A549 (cell line): ENCODE measurements around the gene SMAD5. TPM values are rescaled to one million over a fixed set of nuclear protein-coding genes. Genes with fewer than 3 reads are reported as not detected.

Source experiments
- ATAC-seq, 2 experiments: fragments of 200-7000 bp in 1 of 2; fragments of >200 bp in 1 of 2; cut with Nextera tagmentation in 1 of 2; cut with Tn5 transposase in 1 of 2; 3 replicates each; pipeline versions ENCODE4 v1.8.0 to v1.9.1; 2018 to 2020; ENCODE audit warnings: mild to moderate bottlenecking in 1 of 2, moderate library complexity in 1 of 2
- CTCF ChIA-PET: fragments of 300-600 bp; sonication (Branson Sonifier 250); formaldehyde crosslinking; extraction: SDS; loops from one replicate; lab custom pipeline; 2021; ENCODE audit warnings: antibody characterized with exemption, inconsistent platforms; lab: Yijun Ruan, JAX
- POLR2A ChIA-PET: fragments of 350-600 bp; formaldehyde crosslinking; extraction: SDS; loops from one replicate; lab custom pipeline; 2021; ENCODE audit warnings: antibody characterized with exemption, inconsistent platforms; lab: Yijun Ruan, JAX
- DNase-seq, 2 experiments: peaks; one replicate each; pipeline versions ENCODE4 v3.0.0 to v3.0.0-alpha.2; 2011 to 2016; ENCODE audit warnings: low read depth in 1 of 2, low spot score in 1 of 2
- FAIRE-seq: peaks from 2 replicates; lab custom pipeline; 2011; peaks lifted over from hg19 to GRCh38; lab: Jason Lieb, UNC
- H3K27ac ChIP-seq, 2 experiments: fragments of >200 bp; sonication (Bioruptor Twin); formaldehyde crosslinking; 3 replicates each; pipeline ENCODE4 v1.5.1; 2016 to 2017
- H3K4me1 ChIP-seq: fragments of >200 bp; sonication (Bioruptor Twin); formaldehyde crosslinking; 3 replicates; pipeline ENCODE4 v1.6.1; 2016
- H3K4me2 ChIP-seq: fragments of >200 bp; sonication (Bioruptor Twin); formaldehyde crosslinking; 3 replicates; pipeline ENCODE4 v1.6.1; 2016
- H3K4me3 ChIP-seq: fragments of >200 bp; sonication (Bioruptor Twin); formaldehyde crosslinking; 3 replicates; pipeline ENCODE4 v1.5.1; 2016
- H3K9me3 ChIP-seq: fragments of >200 bp; sonication (Bioruptor Twin); formaldehyde crosslinking; 3 replicates; pipeline ENCODE4 v1.6.1; 2016
- CHD4 ChIP-seq: fragments of 200-600 bp; sonication (generic); IDR thresholded peaks from 2 replicates; pipeline ENCODE4 v1.6.1; 2016; ENCODE audit warnings: antibody characterized with exemption, mild to moderate bottlenecking, borderline replicate concordance
- EHMT2 ChIP-seq: fragments of 200-600 bp; sonication (generic); IDR thresholded peaks from 2 replicates; pipeline ENCODE4 v1.6.1; 2016; ENCODE audit warnings: antibody characterized with exemption, low read depth, mild to moderate bottlenecking, moderate library complexity
- FOSB ChIP-seq: fragments of 250-450 bp; sonication (Bioruptor Pico); IDR thresholded peaks from 2 replicates; pipeline ENCODE4 v1.5.0; 2020; ENCODE audit warnings: mild to moderate bottlenecking, moderate library complexity
- HDAC2 ChIP-seq: fragments of 200-600 bp; sonication (generic); IDR thresholded peaks from 2 replicates; pipeline ENCODE4 v1.6.1; 2016
- HEYL ChIP-seq: fragments of 250-450 bp; sonication (Bioruptor Pico); IDR thresholded peaks from 2 replicates; pipeline ENCODE4 v1.8.0; 2021; ENCODE audit warnings: mild to moderate bottlenecking, moderate library complexity
- HOXA7 ChIP-seq: fragments of 250-450 bp; sonication (Bioruptor Pico); IDR thresholded peaks from 2 replicates; pipeline ENCODE4 v1.5.0; 2020; ENCODE audit warnings: mild to moderate bottlenecking, moderate library complexity
- HOXB13 ChIP-seq: fragments of 250-450 bp; sonication (Bioruptor Pico); IDR thresholded peaks from 2 replicates; pipeline ENCODE4 v1.5.0; 2020; ENCODE audit warnings: low read depth, mild to moderate bottlenecking, moderate library complexity
- JUN ChIP-seq, 2 experiments: fragments of >200 bp; sonication (Bioruptor Twin); formaldehyde crosslinking; IDR thresholded peaks; 2 replicates in 1 of 2; 3 replicates in 1 of 2; pipeline ENCODE4 v1.6.1; 2016 to 2017
- KDM5A ChIP-seq: fragments of 200-600 bp; sonication (generic); IDR thresholded peaks from 2 replicates; pipeline ENCODE4 v1.6.1; 2016; ENCODE audit warnings: antibody characterized with exemption, mild to moderate bottlenecking
- MYC ChIP-seq: IDR thresholded peaks from 2 replicates; pipeline ENCODE4 v1.6.1; 2012; ENCODE audit warnings: mild to moderate bottlenecking, inconsistent platforms, low read length, improper control_type of control experiment, borderline replicate concordance
- PHF8 ChIP-seq: fragments of 200-600 bp; sonication (generic); IDR thresholded peaks from 2 replicates; pipeline ENCODE4 v1.6.1; 2016; ENCODE audit warnings: low read depth, mild to moderate bottlenecking, antibody characterized with exemption, moderate library complexity, borderline replicate concordance
- RARB ChIP-seq: fragments of 250-450 bp; sonication (Bioruptor Pico); IDR thresholded peaks from 2 replicates; pipeline ENCODE4 v1.8.0; 2021; ENCODE audit warnings: mild to moderate bottlenecking, moderate library complexity
- RCOR1 ChIP-seq: fragments of 150-350 bp; IDR thresholded peaks from 2 replicates; pipeline ENCODE4 v1.6.1; 2014; ENCODE audit warnings: antibody characterized with exemption, low read length, low read depth
- TP53 ChIP-seq: fragments of 250-450 bp; sonication (Bioruptor Pico); IDR thresholded peaks from 2 replicates; pipeline ENCODE4 v1.5.0; 2021; ENCODE audit warnings: mild to moderate bottlenecking, moderate library complexity
- WGBS: methylation state at CpG from one replicate; pipeline ENCODE4 v1.1.6; 2017; ENCODE audit errors: missing lambda C conversion rate; 5-methylcytosine and 5-hydroxymethylcytosine counted together
- polyA plus RNA-seq, 4 experiments: library from polyadenylated mRNA; depleted of rRNA in 3 of 4; stranded (reverse); fragments of >200 nt; fragmentation: RNase III in 1 of 4; extraction: RNeasy Plus Mini Kit Qiagen cat#74134 plus additional on column Dnase treatment in 1 of 4; gene quantifications; 2 replicates in 3 of 4; 3 replicates in 1 of 4; pipeline ENCODE4 v1.2.3, GENCODE V29; 2011 to 2017
- TF ChIP-seq, protein P1 (sequence below): fragments of >200 bp; sonication (Bioruptor Twin); formaldehyde crosslinking; IDR thresholded peaks from 3 replicates; pipeline ENCODE4 v1.5.1; 2016
- TF ChIP-seq, protein P2 (sequence below): fragments of 200-600 bp; sonication (generic); IDR thresholded peaks from 2 replicates; pipeline ENCODE4 v1.6.1; 2016; ENCODE audit warnings: antibody characterized with exemption, mild to moderate bottlenecking, moderate library complexity

The SMAD5 gene
- polyA plus RNA-seq, 2 of the 4 experiments (the other 2 are of a cell fraction): 17.1 to 101 TPM

DNA sequence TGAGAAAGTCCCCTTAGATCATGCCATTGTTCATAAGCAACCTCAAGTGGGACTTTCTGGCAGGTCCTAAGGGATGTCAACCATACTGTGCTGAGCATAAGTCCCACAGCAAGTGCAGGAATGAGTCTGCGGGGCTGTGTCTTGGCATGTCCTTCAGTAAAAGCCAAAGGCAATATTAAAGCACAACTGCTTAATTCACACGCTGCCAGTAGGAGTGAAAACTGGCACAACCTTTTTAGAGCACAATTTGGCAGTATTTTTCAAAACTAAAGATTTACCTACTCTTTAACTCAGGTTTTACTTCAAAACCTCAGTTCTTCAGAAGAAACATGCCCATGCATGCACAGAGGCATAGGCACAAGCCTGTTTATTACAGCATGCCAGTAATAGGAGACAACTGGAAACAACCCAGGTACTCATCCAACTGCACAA lies 24.4 kb upstream of the SMAD5 start (continued):
- TF ChIP-seq KDM5A (no peak), PHF8 (no peak), HEYL (CRISPR knock-in tag) (no peak), MYC (no peak)

DNA sequence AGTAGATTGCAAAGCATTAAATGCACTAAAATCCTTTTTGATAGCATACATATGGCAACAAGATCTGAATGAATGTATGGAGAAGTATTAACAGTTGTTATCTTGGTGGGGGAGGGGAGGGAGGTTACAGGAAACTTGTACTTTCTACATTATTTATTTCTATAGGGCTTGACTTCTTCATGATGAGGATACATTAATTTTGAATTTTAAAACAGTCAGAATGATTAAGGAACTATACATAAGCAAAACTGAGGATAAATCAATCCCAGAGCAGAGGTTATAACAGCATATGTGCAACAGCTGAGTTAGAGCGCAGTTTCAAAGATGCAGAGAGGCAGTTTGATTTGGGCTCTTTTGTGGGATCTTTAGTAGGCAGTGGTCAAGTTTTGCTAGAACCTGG lies 23.9 kb upstream of the SMAD5 start:
- no peak overlapping the region for H3K4me2 ChIP-seq
- no peaks in the 10 kb centered on the region for H3K9me3 ChIP-seq
- ChIA-PET POLR2A (no interaction called here), CTCF (interaction anchor here (1.1 to 5.4 kb wide), 4 partner anchors 9 to 26 kb away, joined by 4 to 26 read pairs (median 5); no protein-coding TSS in a partner anchor)
- H3K27ac ChIP-seq: no peak overlapping the region
- WGBS: 95% methylated on average over 1 of the region's 1 CpG
- DNase-seq: no peak
- no peak for FAIRE-seq
- no peak overlapping the region for H3K4me3 ChIP-seq
- TF ChIP-seq TP53 (CRISPR knock-in tag) (no peak), HOXA7 (CRISPR knock-in tag) (no peak), JUN (IDR thresholded peaks at IDR 0.05) (no peak), EHMT2 (no peak), FOSB (no peak)
- TF ChIP-seq, protein P1, sequence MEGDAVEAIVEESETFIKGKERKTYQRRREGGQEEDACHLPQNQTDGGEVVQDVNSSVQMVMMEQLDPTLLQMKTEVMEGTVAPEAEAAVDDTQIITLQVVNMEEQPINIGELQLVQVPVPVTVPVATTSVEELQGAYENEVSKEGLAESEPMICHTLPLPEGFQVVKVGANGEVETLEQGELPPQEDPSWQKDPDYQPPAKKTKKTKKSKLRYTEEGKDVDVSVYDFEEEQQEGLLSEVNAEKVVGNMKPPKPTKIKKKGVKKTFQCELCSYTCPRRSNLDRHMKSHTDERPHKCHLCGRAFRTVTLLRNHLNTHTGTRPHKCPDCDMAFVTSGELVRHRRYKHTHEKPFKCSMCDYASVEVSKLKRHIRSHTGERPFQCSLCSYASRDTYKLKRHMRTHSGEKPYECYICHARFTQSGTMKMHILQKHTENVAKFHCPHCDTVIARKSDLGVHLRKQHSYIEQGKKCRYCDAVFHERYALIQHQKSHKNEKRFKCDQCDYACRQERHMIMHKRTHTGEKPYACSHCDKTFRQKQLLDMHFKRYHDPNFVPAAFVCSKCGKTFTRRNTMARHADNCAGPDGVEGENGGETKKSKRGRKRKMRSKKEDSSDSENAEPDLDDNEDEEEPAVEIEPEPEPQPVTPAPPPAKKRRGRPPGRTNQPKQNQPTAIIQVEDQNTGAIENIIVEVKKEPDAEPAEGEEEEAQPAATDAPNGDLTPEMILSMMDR: no peak
- ATAC-seq: no peak
- H3K4me1 ChIP-seq: no peaks in the 10 kb centered on the region

DNA sequence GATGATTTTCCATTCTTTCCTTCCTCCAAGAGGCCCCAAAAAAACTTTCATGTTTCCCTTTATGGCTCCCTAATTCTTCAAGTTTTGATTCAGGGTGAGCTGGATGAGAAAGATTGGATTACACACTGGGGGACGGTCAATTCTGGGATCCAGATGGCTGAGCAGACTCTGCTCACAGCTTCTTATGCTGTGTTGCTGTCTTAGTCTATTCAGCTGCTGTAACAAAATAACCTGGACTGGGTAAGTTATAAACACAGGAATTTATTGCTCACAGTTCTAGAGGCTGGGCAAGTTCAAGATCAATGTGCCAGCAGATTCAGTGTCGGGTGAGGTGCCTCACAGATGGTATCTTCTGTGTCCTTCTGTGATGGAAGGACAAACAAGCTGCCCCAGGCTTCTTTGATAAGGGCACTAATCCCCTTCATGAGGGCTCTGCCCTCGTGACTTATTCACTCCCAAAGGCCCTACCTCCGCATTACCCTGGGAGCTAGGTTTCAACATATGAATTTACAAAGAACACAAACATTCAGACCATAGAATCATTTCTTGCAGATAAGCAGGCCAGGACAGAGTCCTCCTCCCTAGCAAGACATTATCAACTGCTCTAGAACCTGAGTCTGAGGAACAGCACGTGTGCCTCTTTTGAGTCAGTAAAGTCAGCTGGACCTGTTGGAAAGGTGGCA lies 23.1 kb upstream of the SMAD5 start:
- DNase-seq: no peak
- ChIA-PET CTCF (interaction anchor here (0.8 to 5.4 kb wide), 6 partner anchors 8 to 64 kb away, joined by 4 to 26 read pairs (median 4); no protein-coding TSS in a partner anchor), POLR2A (no interaction called here)
- WGBS: 72% methylated on average over 5 of the region's 5 CpGs
- H3K4me1 ChIP-seq: no peaks in the 10 kb centered on the region
- H3K4me3 ChIP-seq: no peak overlapping the region
- no peak overlapping the region for H3K4me2 ChIP-seq
- TF ChIP-seq CHD4 (no peak), HDAC2 (no peak), HOXA7 (CRISPR knock-in tag) (no peak)
- no peaks in the 10 kb centered on the region for H3K9me3 ChIP-seq
- ATAC-seq: no peak
- H3K27ac ChIP-seq: no peak overlapping the region
- no peak for FAIRE-seq

DNA sequence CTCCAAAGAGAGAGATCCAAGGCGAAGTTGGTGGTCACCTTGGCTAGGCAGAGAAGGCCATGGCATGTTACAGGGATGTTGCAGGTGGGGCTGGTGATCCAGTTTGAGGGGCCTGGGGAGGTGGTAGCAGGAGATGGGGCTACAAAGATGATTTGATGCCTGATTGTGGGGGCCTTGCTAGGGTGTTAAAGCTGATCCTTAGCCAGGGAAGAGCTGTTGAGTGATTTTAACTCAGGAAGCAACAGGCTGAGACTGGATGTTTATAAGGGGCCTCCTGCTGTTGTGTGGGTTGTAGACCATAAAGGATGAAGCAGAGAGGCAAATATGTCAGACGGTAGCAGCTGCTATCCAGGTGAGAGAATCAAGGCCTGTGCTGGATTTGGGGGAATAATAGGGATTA lies 19.0 kb upstream of the SMAD5 start:
- Histone ChIP-seq H3K4me2 (no peak overlapping the region), H3K27ac (no peak overlapping the region), H3K4me1 (no peaks in the 10 kb centered on the region), H3K9me3 (no peaks in the 10 kb centered on the region), H3K4me3 (no peak overlapping the region)
- no peak for FAIRE-seq
- POLR2A ChIA-PET: no interaction called here
- no peak for ATAC-seq
- DNase-seq: no peak
- no peak for TF ChIP-seq RARB (CRISPR knock-in tag)
- TF ChIP-seq EHMT2: no peak
- TF ChIP-seq, protein P2, sequence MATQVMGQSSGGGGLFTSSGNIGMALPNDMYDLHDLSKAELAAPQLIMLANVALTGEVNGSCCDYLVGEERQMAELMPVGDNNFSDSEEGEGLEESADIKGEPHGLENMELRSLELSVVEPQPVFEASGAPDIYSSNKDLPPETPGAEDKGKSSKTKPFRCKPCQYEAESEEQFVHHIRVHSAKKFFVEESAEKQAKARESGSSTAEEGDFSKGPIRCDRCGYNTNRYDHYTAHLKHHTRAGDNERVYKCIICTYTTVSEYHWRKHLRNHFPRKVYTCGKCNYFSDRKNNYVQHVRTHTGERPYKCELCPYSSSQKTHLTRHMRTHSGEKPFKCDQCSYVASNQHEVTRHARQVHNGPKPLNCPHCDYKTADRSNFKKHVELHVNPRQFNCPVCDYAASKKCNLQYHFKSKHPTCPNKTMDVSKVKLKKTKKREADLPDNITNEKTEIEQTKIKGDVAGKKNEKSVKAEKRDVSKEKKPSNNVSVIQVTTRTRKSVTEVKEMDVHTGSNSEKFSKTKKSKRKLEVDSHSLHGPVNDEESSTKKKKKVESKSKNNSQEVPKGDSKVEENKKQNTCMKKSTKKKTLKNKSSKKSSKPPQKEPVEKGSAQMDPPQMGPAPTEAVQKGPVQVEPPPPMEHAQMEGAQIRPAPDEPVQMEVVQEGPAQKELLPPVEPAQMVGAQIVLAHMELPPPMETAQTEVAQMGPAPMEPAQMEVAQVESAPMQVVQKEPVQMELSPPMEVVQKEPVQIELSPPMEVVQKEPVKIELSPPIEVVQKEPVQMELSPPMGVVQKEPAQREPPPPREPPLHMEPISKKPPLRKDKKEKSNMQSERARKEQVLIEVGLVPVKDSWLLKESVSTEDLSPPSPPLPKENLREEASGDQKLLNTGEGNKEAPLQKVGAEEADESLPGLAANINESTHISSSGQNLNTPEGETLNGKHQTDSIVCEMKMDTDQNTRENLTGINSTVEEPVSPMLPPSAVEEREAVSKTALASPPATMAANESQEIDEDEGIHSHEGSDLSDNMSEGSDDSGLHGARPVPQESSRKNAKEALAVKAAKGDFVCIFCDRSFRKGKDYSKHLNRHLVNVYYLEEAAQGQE: no peak
- TF ChIP-seq RCOR1: no peak
- no peak for TF ChIP-seq HOXB13
- WGBS: 57% methylated on average over 2 of the region's 2 CpGs
- CTCF ChIA-PET: interaction anchor here (0.8 to 5.4 kb wide), 6 partner anchors 10 to 225 kb away, joined by 3 to 26 read pairs (median 6); no protein-coding TSS in a partner anchor
